GM19351 (cell line): ENCODE data around the gene ANTXR1.
"Not testable (repeated sequence)": the region's sequence is repeated elsewhere in the genome, so short reads cannot be mapped to it uniquely, and the experiment has no call there.

Experiments
- ATAC-seq: cut with Tn5 transposase; IDR thresholded peaks from one replicate; pipeline ENCODE4 v1.9.1; 2021; ENCODE audit warnings: mild to moderate bottlenecking, moderate library complexity; ENCODE audit not compliant: unreplicated experiment

Gene ANTXR1

GRCh38 chr2:69253611-69254301, 240.8 kb downstream of the ANTXR1 start:
- no peak for ATAC-seq

- no peak for ATAC-seq
Observed at GRCh38 chr2:69255760-69256159, 242.8 kb downstream of the ANTXR1 start.

DNA sequence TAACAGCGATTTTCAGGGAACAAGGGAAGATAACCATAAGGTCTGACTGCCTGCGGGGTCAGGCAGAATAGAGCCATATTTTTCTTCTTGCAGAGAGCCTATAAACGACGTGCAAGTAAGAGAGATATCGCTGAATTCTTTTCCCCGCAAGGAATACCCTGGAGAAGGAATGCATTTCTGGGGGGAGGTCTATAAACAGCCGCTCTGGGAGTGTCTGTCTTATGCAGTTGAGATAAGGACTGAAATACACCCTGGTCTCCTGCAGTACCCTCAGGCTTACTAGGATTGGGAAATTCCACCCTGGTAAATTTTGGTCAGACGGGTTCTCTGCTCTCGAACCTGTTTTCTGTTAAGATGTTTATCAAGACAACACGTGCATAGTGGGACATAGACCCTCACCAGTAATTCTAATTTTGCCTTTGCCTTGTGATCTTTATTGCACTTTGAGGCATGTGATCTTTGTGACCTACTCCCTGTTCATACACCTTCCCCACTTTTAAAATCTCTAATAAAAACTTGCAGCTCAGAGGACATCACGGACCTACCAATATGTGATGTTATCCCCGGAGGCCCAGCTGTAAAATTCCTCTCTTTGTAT, 247.1 kb downstream of the ANTXR1 start:
- ATAC-seq: not testable (repeated sequence)

DNA sequence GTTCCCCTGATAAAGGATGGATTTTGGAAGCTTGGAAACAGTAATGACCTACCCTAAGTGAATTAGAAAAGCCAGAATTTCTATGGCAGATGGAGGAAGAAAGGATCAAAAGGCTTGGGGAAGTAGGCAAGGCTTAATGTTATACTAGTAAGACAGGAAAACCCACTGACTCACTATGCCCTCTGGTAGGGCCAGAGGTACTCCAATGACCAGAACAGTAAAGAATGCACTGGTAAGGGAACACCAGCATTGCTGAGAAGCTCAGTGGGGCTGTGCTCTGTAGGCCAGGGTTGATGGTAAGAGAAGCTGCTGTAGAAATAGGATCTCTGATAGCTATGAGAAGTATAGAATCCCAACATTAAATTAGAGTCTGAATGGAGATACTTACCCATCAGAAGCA, 247.7 kb downstream of the ANTXR1 start:
- no peak for ATAC-seq

DNA sequence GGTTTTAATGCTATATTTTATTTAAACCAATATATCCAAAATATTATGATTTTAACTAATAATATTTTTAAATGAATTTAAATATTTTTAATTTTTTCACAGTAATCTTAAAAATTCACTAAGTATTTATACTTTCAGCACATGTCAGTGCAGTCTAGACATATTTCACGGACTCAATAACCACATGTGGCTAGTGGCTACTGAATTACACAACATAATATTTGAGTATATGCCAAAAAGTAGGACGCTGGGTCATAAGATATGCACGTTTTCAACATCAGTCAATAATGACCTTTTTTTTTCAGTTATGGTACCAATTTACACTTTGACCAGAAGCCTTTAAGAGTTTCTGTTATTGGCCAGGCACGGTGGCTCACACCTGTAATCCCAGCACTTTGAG, 256.4 kb downstream of the ANTXR1 start:
- ATAC-seq: no peak

DNA sequence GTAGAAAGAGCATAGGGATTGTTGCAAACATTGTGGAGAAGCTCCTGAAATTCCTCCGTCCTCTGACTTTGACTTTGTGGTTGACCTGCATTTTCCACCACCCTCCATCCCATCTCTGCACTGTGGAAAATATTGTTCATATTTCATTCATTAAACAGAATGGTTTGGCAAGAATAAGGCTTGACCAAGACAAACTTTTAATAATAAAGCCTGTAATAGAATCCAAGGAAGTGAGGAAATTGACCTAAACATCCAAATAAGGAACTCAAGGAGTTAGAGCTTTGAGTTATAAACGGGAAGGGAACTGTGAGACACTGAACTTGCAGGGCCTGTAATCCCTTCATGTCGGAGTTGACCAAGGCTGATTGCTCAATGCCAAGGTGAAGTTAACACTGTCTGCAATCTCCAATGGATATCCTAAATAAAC, 258.9 kb downstream of the ANTXR1 start:
- no peak for ATAC-seq

DNA sequence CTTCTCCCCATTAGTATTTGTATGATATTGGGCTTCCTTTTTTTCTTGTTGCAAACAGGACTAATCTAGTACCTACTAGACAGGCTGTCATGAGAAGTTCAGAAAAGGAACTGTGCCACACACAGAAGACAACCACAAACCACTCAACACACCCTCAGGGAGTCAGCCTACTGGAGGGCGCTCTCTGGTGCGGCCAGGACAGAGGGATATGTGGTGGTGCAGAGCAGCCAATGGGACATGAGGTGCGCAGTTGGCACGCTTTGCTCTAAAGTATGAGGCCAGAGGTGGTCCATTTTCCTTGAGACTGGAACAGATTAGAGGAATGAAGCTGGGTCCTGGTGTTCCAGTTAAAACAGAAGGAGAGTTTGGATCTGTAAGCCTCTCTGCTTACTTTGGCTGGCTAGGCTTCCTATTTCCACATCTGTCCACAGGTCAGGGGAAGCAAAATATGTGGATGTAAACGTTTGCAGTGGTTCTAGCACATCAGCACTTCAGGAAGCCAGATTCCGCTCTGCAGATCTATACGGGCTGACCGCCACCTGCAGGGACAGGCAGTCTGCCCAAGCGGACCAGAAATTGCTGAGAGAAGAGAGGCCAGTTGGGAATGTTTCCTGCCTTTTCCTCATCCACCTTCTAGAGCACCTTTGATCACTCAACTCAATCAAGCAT, 260.0 kb downstream of the ANTXR1 start:
- ATAC-seq: no peak

DNA sequence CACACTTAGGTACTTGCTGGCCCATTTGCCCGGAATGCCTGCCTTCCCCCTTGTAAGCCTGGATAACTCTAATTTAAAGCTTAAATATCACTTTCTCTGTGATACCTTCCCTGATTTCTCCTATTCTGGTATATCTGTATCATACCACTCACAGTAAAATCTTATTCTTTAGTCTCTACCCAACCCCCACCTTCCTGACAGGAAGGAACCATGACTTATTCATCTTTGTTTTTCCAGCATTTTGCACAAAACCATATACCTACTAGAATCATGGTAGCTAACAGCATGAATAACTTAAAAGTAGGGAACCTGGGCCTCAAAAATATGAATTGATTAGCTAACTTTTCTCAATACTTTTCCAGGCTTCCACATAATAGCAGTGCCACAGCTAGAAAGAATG, 262.5 kb downstream of the ANTXR1 start:
- ATAC-seq: no peak

- ATAC-seq: no peak
Observed at GRCh38 chr2:69278366-69278765, 265.4 kb downstream of the ANTXR1 start.

GRCh38 chr2:69279211-69279610, 266.2 kb downstream of the ANTXR1 start:
- ATAC-seq: no peak

DNA sequence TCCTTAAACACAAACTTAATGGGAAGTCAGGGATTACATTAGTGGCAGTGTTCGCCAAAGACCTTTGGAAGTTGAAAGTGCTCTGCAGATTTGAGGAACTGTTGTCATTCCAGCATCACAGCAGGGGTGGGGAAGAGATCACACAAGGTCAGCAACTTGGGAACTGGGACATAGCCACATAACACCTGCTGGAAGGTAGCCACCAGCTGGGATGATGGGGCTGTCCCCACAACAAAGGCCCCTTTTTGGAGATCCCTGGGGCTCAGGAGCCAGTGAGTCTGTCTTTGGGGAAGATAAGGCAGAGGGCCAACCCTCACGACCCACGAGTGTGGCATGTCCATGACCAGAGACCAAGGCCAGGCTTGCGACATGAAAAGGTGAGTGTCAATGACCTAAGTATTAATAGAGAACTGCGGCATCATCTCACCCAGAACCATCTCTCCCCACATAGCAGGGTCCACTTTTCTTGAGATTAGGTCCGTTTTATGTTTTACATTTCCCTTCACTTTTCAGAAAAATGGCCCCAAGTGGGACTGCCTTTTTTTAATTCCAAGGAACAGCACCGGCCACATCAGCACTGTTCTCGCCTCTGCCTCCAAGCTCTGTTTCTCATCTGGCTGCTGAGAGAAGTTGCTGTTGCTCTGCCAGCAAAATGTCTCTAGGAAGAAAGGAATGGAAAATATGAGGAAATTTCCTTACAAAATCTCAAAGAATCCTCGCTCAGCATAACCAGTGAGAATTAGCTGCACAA, 267.1 kb downstream of the ANTXR1 start:
- ATAC-seq: no peak

GRCh38 chr2:69280796-69281412, 267.9 kb downstream of the ANTXR1 start:
- ATAC-seq: no peak

GRCh38 chr2:69285379-69285894, 272.5 kb downstream of the ANTXR1 start:
- ATAC-seq: no peak

DNA sequence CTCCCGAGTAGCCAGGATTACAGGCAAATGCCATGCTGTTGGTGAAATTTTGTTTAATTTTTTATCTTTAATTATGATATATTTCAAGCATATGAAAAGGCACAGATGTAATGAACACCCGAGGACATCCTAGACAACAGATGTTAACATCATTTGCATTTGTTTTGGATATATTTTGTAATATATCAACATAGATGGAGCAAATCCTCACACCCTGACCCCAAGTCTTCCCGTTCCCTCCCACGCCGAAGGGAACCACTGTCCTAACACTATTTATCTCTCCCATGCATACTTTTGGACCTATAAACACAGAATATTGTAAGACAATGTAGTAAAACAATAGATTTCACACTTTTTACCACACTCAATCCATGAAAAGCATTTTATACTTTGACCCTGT, 274.6 kb downstream of the ANTXR1 start:
- ATAC-seq: no peak

DNA sequence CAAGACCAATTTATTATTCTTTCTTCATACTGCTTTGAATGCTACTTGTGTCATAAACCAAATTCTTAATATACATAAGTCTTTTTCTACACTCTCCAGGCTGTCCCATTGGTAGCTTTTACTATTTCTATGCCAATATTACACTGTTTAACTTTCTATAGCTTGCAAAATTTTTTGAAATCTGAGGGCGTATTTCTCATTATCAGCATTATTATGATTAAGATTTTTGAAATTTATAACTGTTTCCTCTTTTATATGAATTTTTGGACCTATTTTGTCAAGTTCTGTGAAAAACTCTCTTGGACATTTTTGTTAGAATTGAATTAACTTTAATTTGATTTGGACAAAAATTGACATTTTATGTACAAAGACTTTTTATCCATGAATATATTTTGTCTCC, 275.4 kb downstream of the ANTXR1 start:
- no peak for ATAC-seq

GRCh38 chr2:69291004-69291650, 278.1 kb downstream of the ANTXR1 start:
- ATAC-seq: no peak

DNA sequence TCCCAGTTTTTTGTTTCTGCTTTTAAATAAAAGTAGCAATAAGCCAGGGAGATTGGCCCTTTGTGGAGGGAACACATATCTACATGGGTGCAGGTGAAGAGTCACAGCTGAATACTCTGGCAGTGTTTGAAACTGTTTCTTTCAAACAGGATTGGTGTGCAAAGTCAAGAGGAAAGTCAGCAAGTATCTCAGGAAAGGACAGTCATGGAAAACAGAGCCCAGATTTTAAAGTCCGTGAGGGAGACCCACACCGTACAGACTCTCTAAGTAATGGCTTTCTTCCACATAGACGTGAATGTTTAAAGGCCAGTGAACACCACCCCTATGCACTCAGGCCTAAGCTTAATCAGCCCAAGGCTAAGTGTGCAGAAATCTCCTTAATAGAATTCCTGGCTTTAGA, 278.7 kb downstream of the ANTXR1 start:
- ATAC-seq: no peak

DNA sequence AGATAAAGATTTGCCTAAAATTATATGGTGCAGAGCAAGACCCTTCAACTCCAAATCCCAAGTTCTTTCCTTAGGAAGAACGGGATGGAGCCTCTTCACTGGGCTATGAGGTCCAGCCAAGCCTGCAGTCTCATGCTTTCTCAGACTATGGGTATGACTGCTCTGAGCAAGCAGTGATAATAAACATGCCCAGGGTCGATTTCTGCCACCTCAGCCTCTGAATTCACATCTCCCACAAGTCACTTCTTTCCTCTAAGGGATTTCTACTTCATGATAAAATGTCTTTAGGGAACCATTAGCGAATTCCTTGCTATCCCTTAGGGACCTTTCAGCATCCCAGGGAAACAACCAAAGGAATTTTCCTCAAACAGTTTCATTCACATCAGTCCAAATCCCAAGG, 279.3 kb downstream of the ANTXR1 start:
- no peak for ATAC-seq

DNA sequence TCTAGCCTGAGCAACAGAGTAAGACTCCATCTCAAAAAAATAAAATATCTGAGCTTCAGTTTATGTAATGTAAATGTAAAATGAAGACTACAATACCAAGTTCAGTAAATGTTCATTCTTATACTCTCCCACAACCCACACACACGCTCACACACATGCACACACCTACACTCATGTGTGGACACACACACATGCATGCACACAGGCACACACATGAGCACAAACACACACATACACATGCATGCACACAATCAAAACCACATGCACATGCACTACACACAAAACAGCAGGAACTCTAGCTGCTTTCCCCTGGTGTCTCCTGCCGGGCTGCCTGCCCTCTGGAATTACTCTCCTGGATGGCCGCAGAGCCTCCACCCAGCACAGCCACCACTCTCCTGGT, 283.4 kb downstream of the ANTXR1 start:
- no peak for ATAC-seq

DNA sequence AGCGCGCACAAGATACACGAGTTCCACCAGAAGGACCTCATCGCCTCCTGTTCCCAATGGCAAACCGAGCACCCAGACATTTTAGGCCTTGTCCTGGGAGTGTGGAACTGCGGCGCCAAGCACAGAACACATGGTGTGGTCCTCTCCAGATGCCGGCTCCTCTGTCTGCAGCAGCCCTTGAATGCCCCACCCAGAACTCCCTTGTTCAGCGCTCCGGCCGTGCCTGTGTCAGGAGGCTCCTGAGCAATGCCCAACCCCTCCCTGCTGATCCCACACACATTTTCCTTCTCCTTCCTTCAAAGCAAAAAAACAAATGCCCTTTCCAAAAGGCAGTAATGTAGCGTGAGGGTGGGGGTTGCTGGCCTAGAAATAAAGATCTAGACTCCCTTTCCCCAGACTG, 284.2 kb downstream of the ANTXR1 start:
- no peak for ATAC-seq
